ENCODE results near the gene LLCFC1. TPM values are rescaled to one million over a fixed set of nuclear protein-coding genes. Genes with fewer than 3 reads are reported as not detected.

The LLCFC1 gene
- total RNA-seq, 1 experiment from 2014 or later, result not detected

- peaks cover 3% of the 10 kb centered on the region; the same call in 1 of the 2 replicates for H3K27me3 Mint-ChIP-seq (ENCODE audit: low read depth)
- peaks cover 22% of the 10 kb centered on the region for H3K36me3 Mint-ChIP-seq
- no peak for ATAC-seq
- no peak overlapping the region for H3K4me3 Mint-ChIP-seq
- DNase-seq (ENCODE audit: low spot score), result no peak
- H3K27ac Mint-ChIP-seq, result no peak overlapping the region
- POLR2A ChIA-PET, result no interaction called here
- CTCF ChIA-PET, result interaction anchor here (0.9 kb wide), 1 partner anchor 50 kb away, joined by 3 read pairs; no protein-coding TSS in a partner anchor
- peaks cover 25% of the 10 kb centered on the region for H3K9me3 Mint-ChIP-seq
- TF ChIP-seq ATF2 (CRISPR knock-in tag; IDR thresholded peaks at IDR 0.05; ENCODE audit: borderline replicate concordance, low read depth), result no peak
- no peak for TF ChIP-seq RORB (CRISPR knock-in tag; IDR thresholded peaks at IDR 0.05)
- TF ChIP-seq CREM (CRISPR knock-in tag; IDR thresholded peaks at IDR 0.05), result no peak
- no peak for TF ChIP-seq ZNF263 (CRISPR knock-in tag; IDR thresholded peaks at IDR 0.05; ENCODE audit: low read depth)
- TF ChIP-seq ATF3 (CRISPR knock-in tag; conservative IDR thresholded peaks at IDR 0.05), result no peak
- TF ChIP-seq PREB (CRISPR knock-in tag; IDR thresholded peaks at IDR 0.05; ENCODE audit: borderline replicate concordance), result no peak
- TF ChIP-seq ETV6 (CRISPR knock-in tag; IDR thresholded peaks at IDR 0.05), result no peak
- TF ChIP-seq IRF2 (CRISPR knock-in tag; IDR thresholded peaks at IDR 0.05; ENCODE audit: borderline replicate concordance, low read depth), result no peak
- no peak for TF ChIP-seq SOX15 (CRISPR knock-in tag; IDR thresholded peaks at IDR 0.05)
- TF ChIP-seq NR3C1 (CRISPR knock-in tag; conservative IDR thresholded peaks at IDR 0.05; ENCODE audit: low read depth), result no peak
- no peak for TF ChIP-seq SMAD3 (CRISPR knock-in tag; IDR thresholded peaks at IDR 0.05; ENCODE audit: borderline replicate concordance)
- TF ChIP-seq CREB1 (CRISPR knock-in tag; IDR thresholded peaks at IDR 0.05), result no peak
- no peak for TF ChIP-seq ZNF512 (CRISPR knock-in tag; IDR thresholded peaks at IDR 0.05; ENCODE audit: borderline replicate concordance)
- peaks cover 52% of the 10 kb centered on the region for H3K4me1 Mint-ChIP-seq
Observed at GRCh38 chr7:142959202-142959601, 19.9 kb downstream of the LLCFC1 start.

GRCh38 chr7:142960955-142961512 is 21.8 kb downstream of the LLCFC1 start:
- H3K27ac Mint-ChIP-seq, result no peak overlapping the region

More at GRCh38 chr7:142960955-142961512, 21.8 kb downstream of the LLCFC1 start:
- DNase-seq (ENCODE audit: low spot score) (peak; percentile 23), ATAC-seq (peak; percentile 30)
- TF ChIP-seq TP53 (CRISPR knock-in tag; IDR thresholded peaks at IDR 0.05), result no peak
- TF ChIP-seq ARID4B (CRISPR knock-in tag; IDR thresholded peaks at IDR 0.05; ENCODE audit: borderline replicate concordance), result no peak
- TF ChIP-seq OVOL2 (CRISPR knock-in tag; IDR thresholded peaks at IDR 0.05; ENCODE audit: borderline replicate concordance), result no peak
- TF ChIP-seq PREB (CRISPR knock-in tag; IDR thresholded peaks at IDR 0.05; ENCODE audit: borderline replicate concordance), result no peak
- TF ChIP-seq ZNF219 (CRISPR knock-in tag; IDR thresholded peaks at IDR 0.05; ENCODE audit: borderline replicate concordance), result no peak
- TF ChIP-seq SP1 (CRISPR knock-in tag; conservative IDR thresholded peaks at IDR 0.05), result no peak
- no peak for TF ChIP-seq ZNF138 (CRISPR knock-in tag; conservative IDR thresholded peaks at IDR 0.05)
- no peak for TF ChIP-seq USF1 (CRISPR knock-in tag; IDR thresholded peaks at IDR 0.05)
- TF ChIP-seq MXD4 (CRISPR knock-in tag; IDR thresholded peaks at IDR 0.05; ENCODE audit: borderline replicate concordance), result no peak
- TF ChIP-seq E2F4 (CRISPR knock-in tag; IDR thresholded peaks at IDR 0.05; ENCODE audit: borderline replicate concordance, low read depth), result no peak
- ChIA-PET POLR2A (no interaction called here), CTCF (interaction anchor here (0.6 to 2.3 kb wide), 15 partner anchors 9 to 762 kb away, joined by 3 to 20 read pairs (median 4); partner anchors contain the start of gene TRPV6)
- Mint-ChIP-seq H3K4me1 (peaks cover 52% of the 10 kb centered on the region), H3K4me3 (no peak overlapping the region), H3K36me3 (peaks cover 7% of the 10 kb centered on the region), H3K27me3 (ENCODE audit: low read depth) (peaks cover 3% of the 10 kb centered on the region; the same call in 1 of the 2 replicates), H3K9me3 (peaks cover 14% of the 10 kb centered on the region)
